HCEC 1CT (cell line): ENCODE measurements around the gene VPS41.

Experiments used
- DNase-seq: peaks from one replicate; pipeline ENCODE4 v3.0.0-alpha.2; 2017

Gene VPS41

DNA sequence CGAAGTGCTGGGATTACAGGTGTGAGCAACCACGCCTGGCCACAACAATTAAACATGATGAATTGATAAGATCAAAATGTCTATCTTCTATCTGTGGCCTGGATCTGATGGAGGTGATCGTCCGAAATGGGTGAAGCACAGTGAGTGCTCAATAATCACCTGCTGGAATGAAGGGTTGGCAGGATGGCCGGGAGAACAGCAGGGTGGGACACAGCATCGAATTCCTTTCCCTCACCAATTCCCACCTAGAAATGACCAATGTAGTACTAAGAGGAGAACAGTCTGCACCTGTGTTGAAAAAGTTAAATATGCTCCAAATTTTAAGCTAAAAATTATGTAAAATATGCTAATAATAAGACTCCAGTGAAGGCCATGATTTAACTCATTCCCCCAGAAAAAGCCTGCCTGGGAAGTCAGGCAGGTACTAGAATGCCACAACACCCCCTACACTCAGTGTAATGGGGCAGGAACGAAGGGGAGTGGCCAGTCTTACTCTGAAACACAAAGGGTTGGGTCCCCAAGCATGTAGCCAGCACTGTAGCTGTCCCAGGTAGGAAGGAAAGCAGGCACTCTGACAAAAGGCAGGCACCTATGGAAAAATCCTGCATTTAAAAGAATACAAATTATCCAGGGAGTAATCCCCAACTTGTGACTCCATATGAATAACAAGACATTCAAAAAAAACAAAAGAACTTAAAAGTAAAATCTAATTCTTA is 110.3 kb downstream of the VPS41 start:
- DNase-seq = no peak

DNA sequence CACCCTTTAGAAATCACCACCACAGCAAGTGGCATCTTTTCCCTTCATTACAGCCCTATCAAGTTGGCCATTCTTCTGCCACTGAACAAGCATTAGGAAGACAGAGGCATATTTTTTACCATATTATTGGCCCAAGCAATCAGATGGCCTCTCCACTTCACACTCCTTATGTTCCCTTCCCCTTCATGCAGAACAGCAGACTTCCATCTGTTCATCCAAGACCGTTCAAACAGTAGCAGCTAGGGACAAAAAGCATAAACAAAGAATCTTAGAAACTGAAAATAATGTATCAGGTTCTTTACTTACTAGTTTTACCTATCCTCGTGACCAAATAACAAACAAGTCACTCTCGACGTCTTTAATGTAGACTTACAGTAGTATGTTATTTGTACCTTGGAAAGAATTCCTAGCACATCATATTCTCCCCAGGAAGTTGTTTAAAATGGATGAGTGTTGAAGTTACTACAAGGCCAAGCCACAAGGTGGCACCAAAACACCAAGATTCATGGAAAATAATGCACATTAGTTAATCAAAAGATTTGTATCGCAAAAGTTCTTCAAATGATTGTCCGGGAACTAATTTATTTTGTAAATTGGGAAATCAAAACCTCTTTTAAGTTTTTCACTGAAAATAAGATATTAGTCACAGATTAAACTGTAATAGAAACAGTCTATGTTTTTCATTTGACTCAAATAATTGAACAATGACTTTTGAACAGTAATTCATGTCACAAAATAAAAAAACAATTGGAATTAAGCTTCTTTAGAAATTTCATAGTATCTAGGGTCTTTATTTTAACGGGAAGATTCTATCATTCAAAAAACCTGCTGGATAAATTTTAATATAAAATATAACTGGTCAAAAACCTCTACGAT is 112.1 kb downstream of the VPS41 start:
- peak; percentile 43 for DNase-seq

DNA sequence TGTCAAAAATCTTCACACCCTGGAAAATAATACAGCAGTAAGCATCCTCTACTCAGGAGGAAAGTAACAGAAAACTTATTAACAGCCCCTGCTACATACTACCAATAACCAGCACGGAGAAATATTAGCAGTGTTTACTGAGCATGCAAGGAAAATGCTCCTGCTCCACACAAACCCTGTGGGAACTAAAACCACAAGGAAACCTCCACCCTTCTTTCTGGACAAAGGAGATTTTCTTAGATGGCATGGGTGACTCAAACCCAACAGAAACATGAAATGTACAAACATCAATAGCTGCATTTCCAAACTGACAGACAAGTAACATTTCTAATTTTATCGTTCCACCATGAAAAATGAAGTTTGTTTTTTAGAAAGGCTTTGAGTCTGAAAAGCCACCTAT is 113.4 kb downstream of the VPS41 start:
- DNase-seq = no peak

DNA sequence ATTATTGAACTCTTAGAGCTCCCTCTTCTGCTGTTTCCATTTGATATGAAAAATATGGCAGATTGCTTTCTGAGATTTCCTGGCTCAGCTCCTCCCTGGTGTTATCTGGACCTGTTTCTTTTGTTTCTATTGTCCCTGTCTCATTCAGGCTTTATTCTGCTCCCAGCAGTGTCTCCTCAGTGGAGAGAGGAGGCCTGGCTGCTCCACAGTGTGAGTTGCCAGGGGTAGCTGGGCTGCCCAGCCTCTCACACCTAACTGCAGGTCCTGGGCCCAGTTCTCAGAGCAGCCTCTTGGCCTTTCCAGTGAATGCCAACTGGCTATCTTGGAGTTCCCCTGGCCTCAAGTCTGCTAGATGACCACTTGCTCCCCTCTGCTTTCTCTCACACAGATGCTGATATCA is 127.0 kb downstream of the VPS41 start:
- no peak for DNase-seq

DNA sequence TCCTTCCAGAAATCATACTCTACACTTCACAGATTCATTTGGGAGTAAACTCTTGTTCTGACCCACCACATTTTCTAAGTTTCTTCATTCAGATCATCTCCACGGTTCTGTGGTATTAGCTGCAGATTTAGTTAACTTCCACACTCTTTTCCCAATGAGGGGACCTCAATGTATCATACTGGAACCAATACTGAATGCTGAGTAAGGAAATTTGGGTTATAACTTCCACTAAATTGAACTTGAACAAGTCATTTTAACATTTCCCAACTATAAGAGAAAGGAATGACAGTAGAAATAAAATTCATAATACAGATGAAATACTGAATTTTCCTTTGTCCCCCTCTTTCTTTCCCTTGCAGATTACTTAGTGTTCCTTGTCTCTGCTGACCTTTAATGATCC is 131.4 kb downstream of the VPS41 start:
- DNase-seq = no peak

DNA sequence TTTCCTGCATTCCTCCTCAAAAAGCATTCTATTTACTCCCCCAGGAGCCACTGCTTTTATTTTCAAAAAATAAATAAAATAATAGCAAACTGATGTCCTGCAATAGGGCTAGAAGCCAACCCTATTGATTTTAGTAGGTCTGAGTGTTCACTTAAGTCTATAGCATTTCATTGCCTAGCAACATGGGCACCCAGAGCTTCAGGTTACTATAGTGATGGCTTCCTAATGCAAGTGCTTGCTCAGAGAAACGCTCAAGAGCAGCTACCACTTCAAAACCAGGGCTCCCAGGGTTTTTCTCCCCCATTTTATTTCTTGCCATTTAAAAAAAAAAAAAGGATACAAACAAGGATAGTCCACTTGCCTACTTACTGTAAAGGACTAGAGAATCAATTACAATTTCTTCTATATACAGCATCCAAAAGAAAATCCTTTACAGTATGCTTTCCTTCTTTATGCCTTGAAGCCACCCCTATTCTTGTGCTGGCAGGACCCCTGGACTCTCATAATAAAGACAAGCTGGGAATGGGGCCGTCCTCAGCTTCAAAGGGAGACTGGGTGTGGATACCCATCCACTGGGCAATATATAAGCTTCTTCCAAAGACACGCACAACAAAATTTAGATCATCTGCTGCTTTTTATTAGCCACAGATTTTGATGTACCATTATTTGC is 133.3 kb downstream of the VPS41 start:
- no peak for DNase-seq

DNA sequence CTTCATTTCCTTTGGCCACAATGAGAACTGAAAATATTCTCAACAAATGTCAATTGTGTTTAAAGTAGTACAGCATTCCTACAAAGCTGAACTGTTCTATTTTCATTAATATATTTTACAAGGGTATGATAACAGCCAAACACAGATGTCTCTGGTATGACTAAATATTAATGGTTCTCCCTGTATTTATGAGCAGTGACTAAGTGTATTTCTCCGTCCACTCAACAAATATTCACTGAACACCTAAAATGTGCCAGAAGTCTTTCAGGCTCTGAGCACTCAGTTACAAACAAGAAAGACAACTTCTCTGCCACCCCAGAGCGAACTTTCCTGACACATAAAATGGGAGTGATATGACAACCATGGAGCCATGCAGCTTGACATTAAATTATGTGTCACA is 135.6 kb downstream of the VPS41 start:
- peak; percentile 16 for DNase-seq

DNA sequence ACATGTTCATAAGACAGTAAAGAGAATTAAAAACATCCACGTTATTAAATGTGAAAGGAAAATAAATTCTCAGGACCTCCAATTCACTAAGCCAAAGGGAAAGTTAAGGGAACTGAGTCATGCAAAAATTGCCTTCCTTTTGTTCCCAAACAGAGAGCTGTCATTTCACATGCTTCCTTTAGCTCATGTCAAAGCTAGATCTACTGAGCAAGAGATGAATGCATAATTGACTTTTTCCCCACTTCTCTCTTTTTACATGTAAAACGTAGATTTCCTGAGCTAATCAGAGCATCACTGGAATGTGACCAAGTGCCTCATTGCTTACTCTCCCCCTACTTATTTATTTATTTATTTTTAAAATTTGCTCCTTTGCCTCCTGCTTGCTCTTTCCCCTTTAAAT is 148.8 kb downstream of the VPS41 start:
- DNase-seq = no peak

DNA sequence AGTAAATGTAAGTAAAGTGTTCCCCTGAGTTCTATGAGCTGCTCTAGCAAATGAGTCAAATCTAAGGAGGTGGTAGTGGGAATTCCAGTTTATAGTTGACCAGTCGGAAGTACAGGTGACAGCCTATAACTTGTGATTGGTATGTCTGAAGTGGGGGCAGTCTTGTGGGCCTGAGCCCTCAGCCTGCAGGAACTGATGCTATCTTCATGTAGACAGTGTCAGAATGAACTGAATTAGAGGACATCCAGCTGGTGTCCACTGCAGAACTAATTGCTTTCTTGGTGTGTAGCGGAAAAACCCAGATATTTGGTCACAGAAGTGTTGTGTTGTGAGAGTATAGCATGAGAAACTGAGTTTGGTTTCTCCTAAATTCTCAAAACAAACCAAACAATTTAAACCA is 150.0 kb downstream of the VPS41 start:
- no peak for DNase-seq

DNA sequence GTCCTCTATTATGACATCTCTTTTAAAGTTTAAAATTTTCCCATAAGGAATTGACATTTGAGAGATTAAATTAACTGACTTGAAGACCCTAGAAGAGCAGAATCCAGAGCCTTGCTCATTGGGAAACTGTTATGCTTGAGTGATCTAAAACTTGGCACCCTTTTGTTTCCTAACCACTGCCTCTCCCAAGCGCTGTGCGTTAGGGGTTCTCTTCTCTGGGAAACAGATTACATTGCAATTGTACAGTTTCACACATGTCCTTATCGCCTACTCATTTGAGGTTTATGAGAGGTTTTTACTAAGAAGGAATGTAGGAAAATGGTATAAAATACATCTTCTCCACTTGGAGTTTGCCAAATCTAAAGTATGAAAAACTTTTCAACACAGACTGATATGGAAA is 151.1 kb downstream of the VPS41 start:
- no peak for DNase-seq

DNA sequence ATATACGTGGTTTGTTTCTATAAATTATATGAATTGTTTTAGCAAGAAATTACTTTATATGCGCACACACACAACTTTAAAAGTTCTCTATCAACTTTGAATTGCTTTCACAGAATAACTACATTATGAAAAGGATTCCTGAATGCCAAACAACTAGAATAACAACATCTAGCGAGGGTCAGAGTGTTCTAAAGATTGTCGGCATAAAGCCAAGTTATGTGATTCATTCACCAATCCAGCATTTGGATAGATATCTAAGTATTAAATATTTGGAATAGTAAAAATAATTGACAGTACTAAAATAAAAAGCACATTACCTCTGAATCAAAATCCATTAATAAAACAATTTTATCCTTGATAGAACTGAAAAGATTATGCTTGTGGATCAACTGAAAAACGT is 152.5 kb downstream of the VPS41 start:
- no peak for DNase-seq

DNA sequence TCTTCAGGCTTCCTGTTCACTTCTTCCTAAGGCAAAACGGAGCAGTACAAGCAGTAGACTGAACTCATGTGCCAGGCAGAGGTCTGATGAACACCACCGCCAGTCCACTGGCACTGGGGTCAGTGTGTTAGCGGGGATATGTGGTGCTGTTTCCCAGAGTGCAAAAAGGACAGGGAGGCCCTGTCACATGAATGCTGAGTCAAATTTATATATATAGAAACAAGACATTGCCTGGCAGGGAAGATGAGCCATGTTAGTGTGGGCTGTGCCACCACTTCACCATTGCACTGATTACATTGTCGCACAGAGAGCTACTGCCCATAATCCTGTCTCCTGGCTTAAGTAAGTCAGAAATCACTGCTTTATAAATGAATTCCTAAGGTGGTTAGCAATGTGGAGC is 155.6 kb downstream of the VPS41 start:
- no peak for DNase-seq

DNA sequence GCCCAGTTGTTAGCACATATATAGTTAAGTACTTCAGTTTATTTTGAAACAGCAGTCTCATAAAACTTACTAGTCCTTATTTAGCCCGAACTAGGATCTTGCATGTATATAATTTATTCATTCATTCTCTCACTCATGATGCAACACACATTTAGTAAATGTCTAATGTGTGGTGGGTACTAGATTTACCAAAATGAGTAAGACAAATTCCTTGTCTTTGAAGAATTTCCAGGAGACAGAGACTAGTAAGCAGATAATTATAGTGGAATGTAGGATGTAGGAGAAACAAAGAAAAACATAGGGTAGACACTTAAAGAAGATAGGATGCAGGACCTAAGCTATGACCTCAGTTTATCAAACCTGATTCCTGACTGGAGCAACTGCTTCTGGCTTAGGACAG is 157.6 kb downstream of the VPS41 start:
- DNase-seq = peak; percentile 34

DNA sequence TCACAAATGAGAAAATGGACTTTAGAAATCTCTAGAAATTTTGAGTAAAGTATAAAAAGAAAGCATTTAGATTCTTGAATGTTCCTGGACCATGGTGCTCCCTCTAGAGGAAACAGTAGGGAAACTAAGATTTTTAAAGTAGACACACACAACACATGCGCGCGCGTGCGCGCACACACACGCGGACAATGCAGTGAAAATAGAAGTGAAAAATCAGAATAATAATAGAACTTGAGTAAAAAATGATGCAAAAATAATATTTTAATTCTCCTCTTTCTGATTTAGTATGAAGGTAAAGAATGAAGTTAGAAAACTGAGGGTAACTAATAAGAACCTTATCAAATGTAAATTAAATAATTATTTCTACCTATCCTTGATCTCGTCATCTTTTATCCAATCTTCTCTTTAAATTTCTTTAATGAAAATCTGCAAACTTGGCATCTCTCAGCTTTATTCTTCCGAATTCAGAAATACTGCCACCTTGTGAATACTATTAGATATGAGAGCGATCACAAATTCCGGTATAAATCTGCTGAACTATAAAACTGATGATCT is 160.9 kb downstream of the VPS41 start:
- DNase-seq = no peak

DNA sequence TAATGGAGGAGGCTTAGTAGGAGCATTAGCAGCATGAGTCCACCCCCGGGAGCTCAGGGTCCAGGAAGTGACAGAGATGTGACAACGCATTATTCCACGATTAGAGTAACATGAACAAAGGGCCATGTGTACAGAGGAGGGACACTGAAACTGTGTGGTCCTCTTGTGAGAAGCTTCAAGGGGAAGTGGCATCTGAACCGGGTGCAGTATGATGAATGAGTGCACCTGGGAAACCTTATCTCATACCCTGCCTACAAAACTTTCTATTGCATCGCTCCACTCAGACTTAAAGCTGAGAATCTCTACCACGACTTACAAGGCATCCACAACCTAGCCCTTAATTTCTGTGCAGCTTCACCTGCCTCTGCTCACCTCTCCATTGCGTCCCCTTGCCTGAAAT is 162.6 kb downstream of the VPS41 start:
- DNase-seq = no peak

DNA sequence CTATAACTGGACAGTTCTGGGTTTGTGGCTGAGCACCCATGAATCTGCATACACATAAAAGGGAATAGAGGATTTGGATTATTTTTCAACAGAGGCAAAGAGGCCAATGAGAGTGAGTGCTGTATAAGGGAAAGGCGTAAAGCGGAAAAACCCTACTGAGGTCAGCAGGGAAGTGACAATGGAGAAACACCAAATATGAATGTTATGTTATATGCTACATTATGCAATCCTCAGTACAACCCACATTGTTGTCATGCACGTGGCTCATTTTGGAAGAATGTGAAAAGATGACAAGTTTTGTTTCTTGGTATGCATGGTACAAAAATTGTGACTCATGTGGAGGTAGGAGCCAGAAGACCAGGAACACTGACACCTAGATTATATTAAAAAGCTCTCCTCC is 164.2 kb downstream of the VPS41 start:
- peak; percentile 71 for DNase-seq

DNA sequence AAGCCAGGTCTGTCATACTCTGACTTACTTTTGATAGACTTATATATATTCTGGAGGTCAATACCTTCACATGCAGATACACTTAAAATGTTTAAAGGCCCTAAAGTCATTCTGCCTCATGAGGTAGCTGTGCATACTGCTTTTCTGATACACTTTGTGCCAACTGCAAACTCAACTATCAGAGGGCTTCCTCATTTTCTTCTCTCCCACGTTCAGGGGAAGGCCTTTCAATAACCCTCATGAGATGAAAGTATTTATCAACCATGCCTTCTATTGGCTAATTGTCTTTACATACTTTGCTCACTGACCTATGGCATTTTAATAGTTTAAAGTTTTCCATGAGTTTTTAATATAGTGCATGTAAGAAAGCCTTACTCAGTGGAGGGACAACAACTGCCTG is 165.1 kb downstream of the VPS41 start:
- no peak for DNase-seq

DNA sequence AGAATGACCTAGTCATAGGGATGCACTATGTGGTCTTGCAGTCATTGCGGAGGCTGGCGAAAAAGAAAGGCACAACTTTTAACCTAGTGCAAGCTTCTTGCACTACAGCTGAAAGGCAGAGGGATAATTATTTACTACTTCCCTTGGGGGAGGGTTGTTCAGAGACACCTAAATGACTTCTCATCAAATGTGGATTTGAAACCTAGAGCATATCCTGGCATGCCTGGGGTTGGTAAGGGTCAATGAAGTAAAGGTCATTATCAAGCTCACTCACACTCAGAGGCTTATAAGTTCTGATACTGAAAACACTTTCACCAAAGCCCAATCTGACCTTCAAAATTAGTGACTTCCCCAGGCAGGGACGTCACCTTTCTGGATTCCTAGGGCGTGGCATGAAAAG is 168.9 kb downstream of the VPS41 start:
- DNase-seq = no peak

DNA sequence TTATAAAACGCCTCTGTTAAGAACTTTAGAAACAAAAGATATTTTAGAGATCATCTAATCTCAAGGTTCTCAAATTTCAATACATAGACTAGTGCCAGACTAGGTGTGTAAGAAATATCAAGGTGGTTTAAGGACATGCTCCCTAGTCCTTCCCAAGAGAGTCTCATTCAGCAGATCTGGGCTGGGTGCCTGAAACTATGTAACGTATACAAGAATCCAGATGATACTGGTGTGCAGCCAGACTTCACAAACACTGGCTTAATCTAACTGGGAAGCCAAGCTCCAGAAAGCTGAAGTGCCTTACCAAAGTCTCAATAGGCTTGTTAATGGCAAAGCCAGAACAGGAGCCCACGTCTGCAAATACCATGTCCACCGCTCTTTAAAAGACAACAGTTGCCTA is 172.9 kb downstream of the VPS41 start:
- no peak for DNase-seq

DNA sequence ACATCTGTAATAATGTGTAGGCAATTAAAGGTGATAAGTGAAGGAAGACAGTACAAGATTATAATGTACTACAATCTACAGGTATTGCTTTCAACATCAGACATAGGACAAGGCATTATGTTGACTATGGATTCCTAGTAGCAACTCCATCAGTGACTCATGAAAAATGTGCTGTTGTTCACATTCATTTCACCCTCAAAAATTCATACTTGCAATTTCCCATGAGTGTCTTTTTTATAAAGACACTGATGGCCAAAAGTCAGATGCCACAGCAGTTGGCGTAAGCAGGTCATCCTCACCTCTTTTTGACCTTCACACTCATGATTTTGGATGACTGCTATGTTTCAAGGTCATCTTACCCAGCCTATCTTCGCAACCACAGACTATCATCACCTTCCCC is 177.8 kb downstream of the VPS41 start:
- DNase-seq = peak; percentile 35

DNA sequence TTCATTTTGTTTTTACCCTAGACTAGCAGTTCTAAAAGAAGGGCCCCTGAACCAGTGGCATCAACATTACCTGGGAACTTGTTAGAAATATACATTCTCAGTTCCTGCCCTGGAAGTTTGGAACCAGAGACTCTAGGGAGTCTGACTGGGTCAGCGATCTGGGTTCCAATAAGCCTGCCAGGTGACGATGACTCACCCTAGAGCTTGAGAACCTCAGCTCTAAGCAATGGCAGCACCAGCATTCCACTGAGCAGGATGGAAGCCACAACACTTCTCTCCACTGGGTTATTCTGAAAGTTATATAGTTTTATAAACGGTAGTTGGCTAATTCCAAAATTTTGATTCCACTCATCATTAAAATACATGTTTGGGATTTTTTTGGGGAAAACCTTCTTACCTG is 180.8 kb downstream of the VPS41 start:
- DNase-seq = no peak

DNA sequence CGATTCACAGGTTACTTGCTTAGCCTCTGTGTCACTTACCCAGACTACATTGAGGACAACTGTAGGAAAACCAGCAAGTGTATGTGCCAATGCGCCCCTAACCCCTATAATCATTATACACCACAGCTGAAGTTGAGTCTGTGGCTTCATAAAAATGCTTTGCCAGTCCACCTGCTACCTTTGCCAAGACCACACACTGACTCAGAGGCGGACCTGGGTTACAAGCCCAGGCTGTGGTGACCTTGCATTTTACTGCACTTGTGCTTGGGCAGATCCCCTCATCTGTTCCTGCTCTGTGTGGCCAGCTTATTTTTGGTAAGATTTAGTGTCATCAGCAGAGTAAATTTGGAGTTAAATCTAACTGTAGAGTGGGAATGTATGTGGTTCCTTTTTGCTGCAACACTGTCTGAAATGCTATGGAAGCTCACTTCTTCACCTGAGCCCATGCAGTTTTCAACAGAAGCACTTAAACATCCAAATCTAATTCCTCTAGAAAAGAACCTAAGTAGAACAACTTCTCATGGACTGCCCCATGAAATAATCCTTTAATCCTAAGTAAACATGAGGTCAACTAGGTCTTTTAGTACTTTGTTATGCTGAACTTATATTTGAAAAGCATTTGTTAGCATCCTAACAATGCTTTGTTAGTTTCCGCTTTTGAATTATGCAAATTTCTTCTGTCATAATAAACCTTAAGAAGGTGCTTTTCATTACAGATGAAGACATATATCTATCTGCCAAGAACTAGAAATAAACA is 181.6 kb downstream of the VPS41 start:
- no peak for DNase-seq

DNA sequence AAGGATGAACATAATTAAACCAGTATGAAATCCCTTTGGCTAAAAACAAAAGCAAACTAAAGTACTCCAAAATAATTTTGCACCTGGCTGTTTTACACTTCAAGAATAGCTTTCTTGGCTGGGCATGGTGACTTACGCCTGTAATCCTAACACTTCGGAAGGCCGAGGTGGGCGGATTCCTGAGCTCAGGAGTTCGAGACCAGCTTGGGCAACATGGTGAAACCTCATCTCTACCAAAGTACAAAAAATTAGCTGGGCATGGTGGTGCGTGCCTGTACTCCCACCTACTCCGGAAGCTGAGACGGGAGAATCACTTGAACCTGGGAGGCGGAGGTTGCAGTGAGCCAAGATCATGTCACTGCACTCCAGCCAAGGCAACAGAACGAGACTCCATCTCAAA is 185.7 kb downstream of the VPS41 start:
- DNase-seq = no peak
